ENCODE results near the gene TNS3.
"Not testable (repeated sequence)": the region's sequence is repeated elsewhere in the genome, so short reads cannot be mapped to it uniquely, and the experiment has no call there.

TNS3 gene

GRCh38 chr7:47443049-47443448, 138.9 kb downstream of the TNS3 start:
- DNase-seq: no peak

- no peak for DNase-seq
Observed at GRCh38 chr7:47442605-47442865, 139.4 kb downstream of the TNS3 start.

- DNase-seq: no peak
Observed at GRCh38 chr7:47441796-47442604, 139.9 kb downstream of the TNS3 start.

GRCh38 chr7:47441048-47441447, 140.9 kb downstream of the TNS3 start:
- DNase-seq: not testable (repeated sequence)

GRCh38 chr7:47440320-47440719, 141.6 kb downstream of the TNS3 start:
- no peak for DNase-seq

GRCh38 chr7:47439181-47439667, 142.7 kb downstream of the TNS3 start:
- no peak for DNase-seq

GRCh38 chr7:47438411-47439029, 143.4 kb downstream of the TNS3 start:
- DNase-seq: no peak

- DNase-seq: no peak
Observed at GRCh38 chr7:47435889-47436312, 146.0 kb downstream of the TNS3 start.

- DNase-seq: no peak
Observed at GRCh38 chr7:47433564-47433895, 148.4 kb downstream of the TNS3 start.

- no peak for DNase-seq
Observed at GRCh38 chr7:47432671-47433563, 149.0 kb downstream of the TNS3 start.

- no peak for DNase-seq
Observed at GRCh38 chr7:47430422-47430821, 151.5 kb downstream of the TNS3 start.

- no peak for DNase-seq
Observed at GRCh38 chr7:47428768-47429472, 153.0 kb downstream of the TNS3 start.

- DNase-seq: no peak
Observed at GRCh38 chr7:47428052-47428767, 153.7 kb downstream of the TNS3 start.

GRCh38 chr7:47427051-47427643, 154.8 kb downstream of the TNS3 start:
- DNase-seq: no peak

- no peak for DNase-seq
Observed at GRCh38 chr7:47424523-47424922, 157.4 kb downstream of the TNS3 start.

GRCh38 chr7:47423196-47423595, 158.7 kb downstream of the TNS3 start:
- DNase-seq: no peak

GRCh38 chr7:47422611-47423010, 159.3 kb downstream of the TNS3 start:
- no peak for DNase-seq

GRCh38 chr7:47421456-47421855, 160.5 kb downstream of the TNS3 start:
- no peak for DNase-seq

GRCh38 chr7:47420122-47420780, 161.7 kb downstream of the TNS3 start:
- DNase-seq: no peak

GRCh38 chr7:47419471-47419870, 162.4 kb downstream of the TNS3 start:
- no peak for DNase-seq

GRCh38 chr7:47418601-47419309, 163.2 kb downstream of the TNS3 start:
- DNase-seq: no peak

Measured in activated CD4-positive, alpha-beta T cell treated with anti-CD3 and anti-CD28 coated beads, Interleukin-10, Interleukin-2, amounts not matched to agents 100 ng/mL and 50 ng/mL, durations not matched to agents 16 hours and 8 hours (primary cell).